IgD-negative memory B cell (primary cell): ENCODE data around the gene TRIM14. TPM values are rescaled to one million over a fixed set of nuclear protein-coding genes. Genes with fewer than 3 reads are reported as not detected.
"Not testable (repeated sequence)": the region's sequence is repeated elsewhere in the genome, so short reads cannot be mapped to it uniquely, and the experiment has no call there.

Source experiments
- H3K27ac Mint-ChIP-seq, 3 donors: one replicate each; pipeline ENCODE4 v1.8.0; 2020 to 2022; ENCODE audit warnings: mild to moderate bottlenecking in 3 of 3, mixed read lengths in 3 of 3, moderate library complexity in 1 of 3
- H3K27me3 Mint-ChIP-seq: one replicate; pipeline ENCODE4 v1.8.0; 2021; ENCODE audit warnings: mixed read lengths
- H3K36me3 Mint-ChIP-seq: one replicate; pipeline ENCODE4 v1.8.0; 2020; ENCODE audit warnings: mild to moderate bottlenecking, mixed read lengths
- H3K4me1 Mint-ChIP-seq, 3 donors: one replicate each; pipeline ENCODE4 v1.8.0; 2020 to 2022; ENCODE audit warnings: mixed read lengths in 3 of 3, mild to moderate bottlenecking in 1 of 3
- H3K4me3 Mint-ChIP-seq, 4 donors: one replicate each; pipeline ENCODE4 v1.8.0; 2020 to 2022; ENCODE audit warnings: mild to moderate bottlenecking in 4 of 4, mixed read lengths in 4 of 4, moderate library complexity in 3 of 4
- H3K9me3 Mint-ChIP-seq, 3 donors: one replicate each; pipeline ENCODE4 v1.8.0; 2020 to 2021; ENCODE audit warnings: mixed read lengths in 3 of 3, mild to moderate bottlenecking in 1 of 3
- polyA plus RNA-seq: library from polyadenylated mRNA; unstranded; fragments of 300-500 nt; fragmentation: Illumina TruSeq; gene quantifications from one replicate; pipeline ENCODE4 v1.2.3, GENCODE V29; 2021

The TRIM14 gene
- polyA plus RNA-seq, 1 donor from 2014 or later: 43.0 TPM

DNA sequence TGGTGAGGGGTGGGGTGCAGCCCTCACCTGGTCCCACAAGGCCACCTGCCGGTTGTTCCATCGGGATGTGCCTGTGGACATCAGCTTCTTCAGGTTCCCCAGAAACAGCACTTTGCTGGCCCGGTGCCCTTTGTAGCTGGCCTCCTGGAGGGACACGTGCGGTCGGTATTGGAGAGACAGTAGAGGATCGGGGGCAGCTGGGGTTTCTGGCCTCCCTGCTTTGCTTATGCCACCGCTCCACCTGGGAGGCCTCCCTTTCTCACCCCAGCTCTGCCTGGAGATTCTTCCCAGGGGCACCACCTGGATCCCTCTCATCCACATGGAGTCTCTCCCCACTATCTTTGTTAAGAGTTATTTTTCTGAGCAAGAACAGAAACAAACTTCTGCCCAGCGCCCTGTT lies 13.1 kb upstream of the TRIM14 start:
- no peaks in the 10 kb centered on the region for H3K27me3 Mint-ChIP-seq
- no peaks in the 10 kb centered on the region for H3K36me3 Mint-ChIP-seq
- H3K4me3 Mint-ChIP-seq: no peak overlapping the region
- H3K4me1 Mint-ChIP-seq: peaks cover 14 to 17% (median 17%) of the 10 kb centered on the region in 3 donors
- H3K9me3 Mint-ChIP-seq: no peaks in the 10 kb centered on the region
- H3K27ac Mint-ChIP-seq: peak overlapping the region in 1 of 3 donors; percentile 43

DNA sequence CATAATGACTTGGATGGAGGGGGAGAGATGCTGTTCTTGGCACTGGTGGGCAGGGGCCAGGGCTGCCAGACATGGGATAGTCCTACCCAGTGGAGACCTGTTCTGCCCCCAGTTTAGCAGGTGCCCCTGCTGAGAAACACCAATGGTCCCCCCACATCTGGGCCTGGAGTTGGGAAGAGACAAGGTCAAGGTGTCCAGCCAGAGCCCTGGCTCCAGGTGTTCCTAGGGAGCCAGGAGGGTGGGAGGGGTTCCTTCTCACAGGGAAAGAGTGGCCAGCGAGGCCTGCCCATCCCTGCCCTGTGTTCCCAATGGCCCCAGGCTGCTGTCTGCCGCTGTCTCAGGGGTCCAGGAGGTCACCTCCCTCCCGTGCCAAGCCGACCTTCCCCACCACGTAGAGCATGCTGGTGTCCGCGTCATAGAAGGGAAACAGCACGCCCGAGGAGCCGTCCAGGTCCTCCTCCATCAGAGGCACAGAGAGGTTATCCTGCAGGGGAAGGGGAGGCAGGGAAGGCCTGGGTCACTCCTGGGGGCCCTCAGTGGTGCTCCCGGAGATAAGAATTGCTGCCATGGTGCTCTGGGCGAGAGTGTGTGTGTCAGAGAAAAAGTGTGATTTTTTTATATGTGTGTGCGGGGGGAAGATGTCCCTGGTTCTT lies 11.7 kb upstream of the TRIM14 start:
- Mint-ChIP-seq H3K4me3 (peak overlapping the region in 1 of 4 donors; percentile 59), H3K36me3 (no peaks in the 10 kb centered on the region), H3K27ac (peak overlapping the region in 1 of 3 donors; percentile 67), H3K27me3 (no peaks in the 10 kb centered on the region), H3K4me1 (peaks cover 14 to 17% (median 17%) of the 10 kb centered on the region in 3 donors), H3K9me3 (no peaks in the 10 kb centered on the region)

DNA sequence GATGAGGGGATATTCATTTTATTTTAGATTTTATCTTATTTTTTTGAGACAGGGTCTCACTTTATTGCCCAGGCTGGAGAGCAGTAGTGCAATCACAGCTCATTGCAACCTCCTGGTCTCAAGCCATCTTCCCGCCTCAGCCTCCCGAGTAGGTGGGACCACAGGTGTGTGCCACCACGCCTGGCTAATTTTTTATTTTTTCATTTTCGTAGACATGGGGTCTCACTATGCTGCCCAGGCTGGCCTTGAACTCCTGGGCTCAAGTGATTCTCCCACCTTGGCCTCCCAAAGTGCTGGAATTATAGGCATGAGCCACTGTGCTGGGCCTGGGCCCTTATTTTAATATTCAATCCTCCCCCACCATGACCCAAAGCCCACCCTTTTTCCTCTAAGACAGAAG lies 11.0 kb upstream of the TRIM14 start:
- H3K27ac Mint-ChIP-seq: peak overlapping the region in 2 of 3 donors; percentile 22 to 67
- not testable (repeated sequence) for H3K4me3 Mint-ChIP-seq, H3K9me3 Mint-ChIP-seq, H3K27me3 Mint-ChIP-seq, H3K36me3 Mint-ChIP-seq
- peaks cover 13 to 17% (median 14%) of the 10 kb centered on the region in 3 donors for H3K4me1 Mint-ChIP-seq

DNA sequence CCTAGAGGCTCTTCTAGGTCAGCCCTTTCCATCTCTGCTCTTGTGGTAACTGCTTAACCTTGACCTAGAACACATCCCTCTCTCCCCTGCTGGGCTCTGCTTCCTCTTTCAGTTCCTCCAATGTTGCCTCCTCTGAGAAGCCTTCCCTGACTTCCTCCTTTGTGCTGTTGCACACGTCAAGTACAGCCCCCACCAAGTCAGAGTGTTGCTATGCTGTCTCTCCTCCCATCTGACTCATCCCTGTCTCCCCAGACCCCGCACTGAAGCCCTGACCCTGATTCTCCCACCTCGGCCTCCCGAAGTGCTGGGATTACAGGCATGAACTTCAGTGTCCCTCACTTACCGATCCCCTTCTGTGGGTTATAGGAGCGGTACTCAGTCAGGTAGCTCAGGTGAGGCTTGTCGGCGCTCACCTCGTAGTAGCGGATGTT lies 10.4 kb upstream of the TRIM14 start:
- Mint-ChIP-seq H3K27ac (peak overlapping the region; percentile 22 to 91 (median 64)), H3K4me3 (peak overlapping the region in 3 of 4 donors; percentile 47 to 93 (median 88))

DNA sequence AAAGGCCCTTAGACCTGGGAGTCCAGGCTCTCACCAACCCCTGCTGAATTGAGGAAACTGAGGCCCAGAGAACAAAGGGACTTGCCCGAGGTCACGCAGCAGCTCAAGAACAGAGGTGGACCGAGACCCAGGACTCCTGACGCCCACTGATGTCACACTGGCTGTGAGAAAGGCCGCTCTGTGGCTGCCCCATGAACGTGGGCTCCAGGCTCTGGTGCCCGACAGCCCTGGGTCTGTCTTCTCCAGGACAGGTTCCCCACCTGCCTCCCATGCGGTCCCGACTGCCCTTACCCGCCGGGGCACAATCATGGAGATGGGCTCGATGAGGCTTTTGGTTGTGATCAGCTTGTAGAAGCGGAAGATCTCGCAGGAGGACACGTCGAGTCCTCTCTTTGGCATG lies 9.3 kb upstream of the TRIM14 start:
- Mint-ChIP-seq H3K9me3 (no peaks in the 10 kb centered on the region), H3K4me1 (peaks cover 13 to 15% (median 14%) of the 10 kb centered on the region in 3 donors), H3K4me3 (peak overlapping the region in 1 of 4 donors; percentile 9), H3K27ac (peak overlapping the region in 2 of 3 donors; percentile 46 to 91), H3K36me3 (no peaks in the 10 kb centered on the region), H3K27me3 (no peaks in the 10 kb centered on the region)

More for the DNA sequence above, 10.4 kb upstream of the TRIM14 start:
- H3K9me3 Mint-ChIP-seq: no peaks in the 10 kb centered on the region
- H3K27me3 Mint-ChIP-seq: no peaks in the 10 kb centered on the region
- peaks cover 13 to 17% (median 14%) of the 10 kb centered on the region in 3 donors for H3K4me1 Mint-ChIP-seq
- no peaks in the 10 kb centered on the region for H3K36me3 Mint-ChIP-seq

DNA sequence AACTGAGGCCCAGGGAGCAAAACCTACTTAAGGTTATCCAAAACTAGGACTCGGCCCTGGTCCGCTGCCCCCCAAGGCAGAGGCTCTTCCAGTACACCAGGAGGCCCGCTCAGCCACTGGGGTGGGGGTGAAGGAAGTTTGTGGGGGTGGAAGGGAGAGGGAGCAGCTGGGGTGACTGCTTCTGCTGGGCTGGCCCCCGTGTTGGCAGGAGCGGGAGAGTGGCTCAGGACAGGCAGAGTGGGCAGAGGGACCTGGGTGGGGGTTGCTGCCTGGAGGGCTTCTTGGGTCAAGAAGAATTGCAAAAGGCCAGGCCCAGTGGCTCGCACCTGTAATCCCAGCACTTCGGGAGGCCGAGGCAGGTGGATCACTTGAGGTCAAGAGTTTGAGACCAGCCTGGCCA lies 8.2 kb upstream of the TRIM14 start:
- H3K4me3 Mint-ChIP-seq: no peak overlapping the region
- H3K9me3 Mint-ChIP-seq: no peaks in the 10 kb centered on the region
- no peaks in the 10 kb centered on the region for H3K36me3 Mint-ChIP-seq
- H3K27me3 Mint-ChIP-seq: no peaks in the 10 kb centered on the region
- H3K4me1 Mint-ChIP-seq: peaks cover 14 to 15% (median 14%) of the 10 kb centered on the region in 3 donors
- peak overlapping the region in 1 of 3 donors; percentile 74 for H3K27ac Mint-ChIP-seq

DNA sequence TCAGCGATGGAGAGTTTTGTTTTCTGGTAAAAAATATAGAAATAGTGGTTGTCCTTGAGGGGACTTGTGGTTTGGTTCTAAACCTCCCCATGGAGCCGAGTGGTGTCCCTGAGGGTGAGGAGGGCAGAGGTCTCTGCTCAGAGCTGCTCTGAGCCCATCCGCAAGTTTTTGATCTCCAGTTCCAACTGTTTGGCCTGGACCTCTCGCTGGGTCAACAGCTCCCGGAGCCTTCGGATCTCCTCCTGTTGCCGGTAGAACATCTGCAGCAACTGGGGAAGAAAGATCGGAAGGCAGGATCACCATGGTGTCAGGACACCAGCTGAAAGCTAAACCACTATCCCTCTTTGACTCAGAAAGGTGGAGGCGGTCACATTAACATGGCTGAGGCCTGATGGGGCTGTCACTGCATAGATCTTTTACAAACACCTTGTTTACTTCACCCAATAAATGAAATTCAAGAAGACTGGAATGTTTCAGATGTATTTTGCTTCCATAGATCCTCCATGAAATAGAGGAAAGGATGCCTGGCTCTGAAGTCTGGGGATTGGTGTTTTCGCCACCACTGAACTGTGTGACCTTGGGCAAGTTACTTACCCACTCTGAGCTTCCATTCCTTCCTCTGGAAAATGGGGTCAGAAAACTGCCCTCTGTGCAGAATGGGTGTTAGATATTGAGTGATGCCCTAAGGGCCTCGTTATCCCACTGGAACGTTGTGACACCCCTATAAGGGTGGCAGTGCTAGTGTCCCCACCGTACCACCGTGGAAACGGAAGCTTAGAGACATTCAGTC lies 5.8 kb upstream of the TRIM14 start:
- H3K4me1 Mint-ChIP-seq: peaks cover 23 to 28% (median 27%) of the 10 kb centered on the region in 3 donors
- no peak overlapping the region for H3K4me3 Mint-ChIP-seq
- H3K27ac Mint-ChIP-seq: no peak overlapping the region

DNA sequence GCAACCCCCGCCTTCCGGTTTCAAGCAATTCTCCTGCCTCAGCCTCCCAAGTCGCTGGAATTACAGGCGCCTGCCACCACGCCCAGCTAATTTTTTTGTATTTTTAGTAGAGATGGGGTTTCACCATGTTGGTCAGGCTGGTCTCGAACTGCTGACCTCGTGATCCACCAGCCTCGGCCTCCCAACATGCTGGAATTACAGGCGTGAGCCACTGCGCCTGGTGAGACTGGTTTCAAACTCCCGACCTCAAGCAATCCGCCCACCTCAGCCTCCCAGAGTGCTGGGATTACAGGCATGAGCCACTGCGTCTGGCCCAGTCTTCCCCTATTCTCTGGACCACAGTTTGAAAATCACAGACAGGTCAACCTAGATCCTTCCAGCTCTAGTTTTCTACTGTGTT lies 5.1 kb upstream of the TRIM14 start:
- not testable (repeated sequence) for H3K27me3 Mint-ChIP-seq, H3K9me3 Mint-ChIP-seq, H3K36me3 Mint-ChIP-seq, H3K4me3 Mint-ChIP-seq, H3K27ac Mint-ChIP-seq
- H3K4me1 Mint-ChIP-seq: peaks cover 20 to 26% (median 25%) of the 10 kb centered on the region in 3 donors

More for the DNA sequence above, 5.8 kb upstream of the TRIM14 start:
- Mint-ChIP-seq H3K9me3 (no peaks in the 10 kb centered on the region), H3K27me3 (no peaks in the 10 kb centered on the region), H3K36me3 (no peaks in the 10 kb centered on the region)

DNA sequence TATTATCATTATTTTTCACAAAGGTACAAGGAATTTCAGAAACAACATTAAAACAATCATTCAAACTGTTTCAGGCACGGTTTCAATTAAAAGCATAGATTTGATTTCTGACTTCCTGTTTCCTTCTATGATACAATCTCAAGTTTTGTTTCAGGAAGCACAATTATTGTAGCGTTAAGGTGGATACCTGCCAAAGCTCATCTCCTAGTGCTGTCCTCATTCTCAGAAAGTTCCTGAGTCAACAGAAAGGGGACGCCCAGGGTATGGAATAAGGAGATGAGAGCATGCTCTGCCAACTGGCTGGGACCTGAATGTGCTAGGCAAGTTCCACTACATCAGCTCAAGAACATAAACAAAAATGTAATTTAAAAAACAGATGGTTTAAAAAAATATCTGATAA lies 2.0 kb upstream of the TRIM14 start:
- no peaks in the 10 kb centered on the region for H3K27me3 Mint-ChIP-seq
- H3K4me1 Mint-ChIP-seq: peaks cover 27 to 41% (median 36%) of the 10 kb centered on the region in 3 donors
- H3K4me3 Mint-ChIP-seq: peak overlapping the region in 3 of 4 donors; percentile 32 to 92 (median 91)
- no peaks in the 10 kb centered on the region for H3K9me3 Mint-ChIP-seq
- peak overlapping the region in 1 of 3 donors; percentile 93 for H3K27ac Mint-ChIP-seq
- peaks cover 2% of the 10 kb centered on the region for H3K36me3 Mint-ChIP-seq

DNA sequence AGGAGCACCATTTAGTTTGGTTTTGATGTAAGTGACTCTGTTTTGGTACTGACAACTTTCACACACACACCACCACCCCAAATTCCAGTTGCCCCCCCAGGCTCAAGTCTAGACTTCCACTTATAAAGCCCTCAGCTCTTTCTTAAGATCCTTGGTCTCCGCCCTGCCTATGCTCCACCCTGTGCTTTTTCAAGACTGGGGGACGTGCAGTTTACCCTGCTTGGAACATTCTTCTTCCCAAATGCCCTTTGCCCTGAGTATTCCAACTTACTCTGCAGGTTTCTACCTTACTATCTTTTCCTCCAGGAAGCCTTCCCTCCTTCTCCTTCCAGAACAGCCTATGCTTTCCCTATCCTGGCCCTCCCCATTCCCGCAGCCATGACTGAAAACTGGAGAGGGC lies 1.5 kb upstream of the TRIM14 start:
- peak overlapping the region; percentile 25 to 93 (median 60) for H3K27ac Mint-ChIP-seq
- peaks cover 27 to 41% (median 36%) of the 10 kb centered on the region in 3 donors for H3K4me1 Mint-ChIP-seq
- H3K9me3 Mint-ChIP-seq: no peaks in the 10 kb centered on the region

DNA sequence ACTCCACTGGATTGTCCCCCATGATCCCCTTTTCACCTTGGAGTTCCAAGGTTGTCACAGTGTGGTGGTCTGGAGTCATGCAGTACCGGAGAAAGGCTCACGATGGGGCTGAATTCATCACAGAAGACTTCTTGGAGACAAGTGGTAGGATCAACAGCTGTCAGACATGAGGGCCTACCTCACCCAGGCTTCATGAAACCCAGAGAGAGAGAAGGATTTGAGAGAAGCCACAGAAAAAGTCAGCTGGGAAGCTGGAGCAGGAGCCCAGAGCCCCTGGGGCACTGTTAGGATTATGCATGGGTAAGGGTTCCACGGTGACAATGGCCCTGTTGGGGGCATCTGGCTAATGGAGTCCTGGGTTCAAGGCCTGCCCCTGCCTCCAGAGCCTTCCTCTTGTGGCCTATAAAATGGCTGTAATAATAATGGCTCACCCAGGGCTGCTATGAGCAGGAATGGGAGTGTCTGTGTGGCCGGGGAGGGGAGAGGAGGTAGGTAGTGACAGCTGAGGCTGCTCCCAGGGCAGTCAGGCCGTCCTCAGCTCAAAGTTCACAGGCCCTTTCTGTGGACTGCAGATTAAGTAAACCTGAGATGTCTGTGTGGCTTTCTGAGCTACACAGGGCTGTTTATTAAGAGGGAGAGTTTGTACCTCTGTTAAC lies 910 bp downstream of the TRIM14 start:
- Mint-ChIP-seq H3K4me3 (peak overlapping the region; percentile 91 to 98 (median 92)), H3K36me3 (peaks cover 2% of the 10 kb centered on the region), H3K4me1 (peaks cover 27 to 41% (median 36%) of the 10 kb centered on the region in 3 donors), H3K9me3 (no peaks in the 10 kb centered on the region), H3K27me3 (no peaks in the 10 kb centered on the region), H3K27ac (peak overlapping the region; percentile 71 to 96 (median 89))

More for the DNA sequence above, 1.5 kb upstream of the TRIM14 start:
- Mint-ChIP-seq H3K36me3 (peaks cover 2% of the 10 kb centered on the region), H3K27me3 (no peaks in the 10 kb centered on the region), H3K4me3 (peak overlapping the region in 3 of 4 donors; percentile 90 to 92 (median 91))

DNA sequence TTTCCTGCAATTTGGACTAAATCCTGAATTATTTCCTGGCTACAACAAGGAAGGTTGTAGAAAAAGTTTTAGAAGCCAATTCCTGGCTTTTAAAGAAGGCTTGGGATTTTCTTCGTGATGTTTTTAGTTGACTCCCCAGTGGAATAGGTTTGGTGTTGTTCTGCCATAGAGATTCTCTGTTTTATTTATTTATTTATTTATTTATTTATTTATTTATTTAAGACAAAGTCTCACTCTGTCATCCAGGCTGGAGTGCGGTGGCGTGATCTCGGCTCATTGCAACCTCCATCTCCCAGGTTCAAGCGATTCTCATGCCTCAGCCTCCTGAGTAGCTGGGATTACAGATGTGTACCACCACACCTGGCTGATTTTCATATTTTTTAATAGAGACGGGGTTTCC lies 1.9 kb downstream of the TRIM14 start:
- not testable (repeated sequence) for H3K27me3 Mint-ChIP-seq, H3K36me3 Mint-ChIP-seq, H3K9me3 Mint-ChIP-seq
- peak overlapping the region in 1 of 3 donors; percentile 71 for H3K27ac Mint-ChIP-seq
- H3K4me3 Mint-ChIP-seq: peak overlapping the region in 3 of 4 donors; percentile 28 to 98 (median 57)
- H3K4me1 Mint-ChIP-seq: peaks cover 25 to 40% (median 37%) of the 10 kb centered on the region in 3 donors

DNA sequence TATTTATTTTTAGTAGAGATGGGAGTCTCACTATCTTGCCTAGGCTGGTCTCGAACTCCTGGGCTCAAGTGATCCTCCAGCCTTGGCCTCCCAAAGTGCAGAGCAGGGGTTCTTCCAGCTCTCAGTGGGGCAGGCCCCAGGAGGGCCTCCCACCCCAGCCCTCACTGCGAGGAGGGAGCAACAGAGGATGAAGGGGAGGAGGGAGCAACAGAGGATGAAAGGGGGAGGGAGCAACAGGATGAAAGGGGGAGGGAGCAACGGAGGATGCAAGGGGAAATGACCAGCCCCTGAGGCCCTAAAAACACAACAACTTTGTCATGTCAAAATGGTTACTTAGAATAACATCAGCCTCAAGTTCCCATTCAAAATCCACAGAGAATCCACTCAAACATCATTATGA lies 10.0 kb downstream of the TRIM14 start:
- Mint-ChIP-seq H3K9me3 (no peaks in the 10 kb centered on the region), H3K27ac (peak overlapping the region; percentile 85 to 98 (median 89)), H3K27me3 (no peaks in the 10 kb centered on the region), H3K4me3 (peak overlapping the region in 3 of 4 donors; percentile 57 to 73 (median 65)), H3K4me1 (peaks cover 33 to 56% (median 44%) of the 10 kb centered on the region in 3 donors), H3K36me3 (peaks cover 4% of the 10 kb centered on the region)

DNA sequence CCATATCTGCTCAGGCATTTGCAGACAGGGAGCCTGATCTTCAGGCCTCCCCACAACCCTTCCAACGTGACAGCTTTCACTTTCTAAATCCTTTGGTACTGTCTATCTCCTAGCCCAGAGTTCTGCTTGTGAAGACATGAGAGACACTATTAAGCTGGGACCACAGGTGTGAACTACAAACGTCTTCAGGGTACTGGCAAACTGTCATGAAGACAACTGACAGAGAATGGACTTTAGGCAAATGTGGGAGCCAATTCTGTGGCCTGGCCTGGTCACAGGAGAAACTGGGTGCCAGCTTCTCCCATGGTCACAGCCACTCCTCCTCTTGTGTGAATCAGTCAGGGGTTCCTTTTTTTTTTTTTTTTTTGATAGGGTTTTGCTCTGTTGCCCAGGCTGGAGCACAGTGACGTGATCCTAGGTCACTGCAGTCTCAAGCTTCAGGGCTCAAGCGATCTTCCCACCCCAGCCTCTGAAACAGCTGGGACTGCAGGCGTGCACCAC lies 10.4 kb downstream of the TRIM14 start:
- Mint-ChIP-seq H3K27me3 (no peaks in the 10 kb centered on the region), H3K36me3 (peaks cover 4% of the 10 kb centered on the region), H3K27ac (peak overlapping the region; percentile 85 to 98 (median 89)), H3K9me3 (no peaks in the 10 kb centered on the region), H3K4me3 (peak overlapping the region; percentile 21 to 89 (median 65)), H3K4me1 (peaks cover 37 to 60% (median 49%) of the 10 kb centered on the region in 3 donors)
